ENCODE measurements around the gene IL4R. TPM values are rescaled to one million over a fixed set of nuclear protein-coding genes. Genes with fewer than 3 reads are reported as not detected.

IL4R gene
- total RNA-seq, 1 experiment from 2014 or later, result 28.6 TPM

DNA sequence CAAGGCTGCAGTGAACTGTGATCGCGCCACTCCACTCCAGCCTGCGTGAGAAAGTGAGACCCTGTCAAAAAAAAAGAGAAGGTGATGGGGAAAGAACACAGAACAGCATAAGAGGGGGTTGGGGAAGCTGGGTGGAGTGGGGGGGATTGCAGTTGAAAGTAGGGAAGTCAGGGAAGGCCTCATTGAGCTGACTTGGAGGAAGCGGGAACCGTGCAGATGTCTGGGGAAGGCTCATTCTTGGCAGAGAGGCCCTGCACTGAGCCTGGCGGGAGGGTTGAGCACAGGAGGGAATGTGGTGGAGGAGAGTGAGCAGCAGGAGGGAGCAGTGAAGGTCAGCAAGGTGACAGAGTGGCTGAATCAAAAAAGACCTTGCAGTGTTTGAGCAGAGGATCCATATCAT lies 26.9 kb downstream of the IL4R start:
- Histone ChIP-seq H2BK120ac (ENCODE audit: low read depth, low read length, poor library complexity, severe bottlenecking) (no peak overlapping the region), H4K5ac (ENCODE audit: insufficient read length, low read depth, low read length) (no peak overlapping the region), H3K9ac (ENCODE audit: extremely low read depth, insufficient read length, low read length) (no peak overlapping the region), H3K18ac (ENCODE audit: insufficient read length, low read depth, low read length) (no peak overlapping the region), H3K79me2 (ENCODE audit: insufficient read depth, low read length) (no peaks in the 10 kb centered on the region), H4K91ac (ENCODE audit: insufficient read length, low read depth, low read length) (no peak overlapping the region), H4K20me1 (ENCODE audit: control insufficient read depth, insufficient read depth, insufficient read length) (no peaks in the 10 kb centered on the region), H3T11ph (ENCODE audit: low read length) (no peak overlapping the region), H2BK20ac (ENCODE audit: low read depth, low read length, poor library complexity, severe bottlenecking) (no peak overlapping the region), H3K56ac (ENCODE audit: insufficient read length, low read depth, low read length) (no peak overlapping the region), H2AK5ac (ENCODE audit: insufficient read length, low read length) (no peak overlapping the region), H2BK15ac (ENCODE audit: low read depth, low read length) (no peak overlapping the region), H3K4me1 (ENCODE audit: insufficient read depth, low read length) (no peaks in the 10 kb centered on the region), H3K9me3 (ENCODE audit: control insufficient read depth, low read depth, low read length) (no peaks in the 10 kb centered on the region), H3K4me2 (ENCODE audit: insufficient read depth, insufficient read length, low read length) (no peak overlapping the region), H2BK12ac (ENCODE audit: insufficient read length, low read depth, low read length) (no peak overlapping the region), H4K8ac (replicated peaks; ENCODE audit: insufficient read length, low read depth, low read length) (no peak overlapping the region), H3K27me3 (ENCODE audit: insufficient read depth, low read length) (no peaks in the 10 kb centered on the region), H3K79me1 (ENCODE audit: insufficient read depth, low read depth, low read length, poor library complexity, severe bottlenecking) (no peaks in the 10 kb centered on the region), H2BK5ac (ENCODE audit: insufficient read length, low read length) (no peak overlapping the region), H3K27ac (ENCODE audit: insufficient read length, low read depth, low read length) (no peak overlapping the region), H3K23me2 (ENCODE audit: insufficient read length, low read depth, low read length, poor library complexity, severe bottlenecking) (no peaks in the 10 kb centered on the region), H2AFZ (ENCODE audit: low read length) (no peak overlapping the region), H3K23ac (ENCODE audit: insufficient read length, low read depth, low read length) (no peak overlapping the region), H3K14ac (ENCODE audit: insufficient read depth, low read length) (no peak overlapping the region), H3K4ac (ENCODE audit: low read depth, low read length) (no peak overlapping the region)
- no peak for DNase-seq
- H3K4me1 Mint-ChIP-seq, result peaks cover 0 to 2% of the 10 kb centered on the region in 2 experiments; a peak in 1 of 4 replicates
- H3K4me3 Mint-ChIP-seq, result no peak overlapping the region
- peak overlapping the region in 1 of 3 experiments; percentile 76; a peak in 2 of 7 replicates for H3K27ac Mint-ChIP-seq
- peaks cover 4 to 6% of the 10 kb centered on the region in 2 experiments; a peak in 3 of 5 replicates for H3K9me3 Mint-ChIP-seq
- peaks cover 2% of the 10 kb centered on the region; the same call in 1 of the 2 replicates for H3K27me3 Mint-ChIP-seq (ENCODE audit: low read depth)
- TF ChIP-seq, protein P1, sequence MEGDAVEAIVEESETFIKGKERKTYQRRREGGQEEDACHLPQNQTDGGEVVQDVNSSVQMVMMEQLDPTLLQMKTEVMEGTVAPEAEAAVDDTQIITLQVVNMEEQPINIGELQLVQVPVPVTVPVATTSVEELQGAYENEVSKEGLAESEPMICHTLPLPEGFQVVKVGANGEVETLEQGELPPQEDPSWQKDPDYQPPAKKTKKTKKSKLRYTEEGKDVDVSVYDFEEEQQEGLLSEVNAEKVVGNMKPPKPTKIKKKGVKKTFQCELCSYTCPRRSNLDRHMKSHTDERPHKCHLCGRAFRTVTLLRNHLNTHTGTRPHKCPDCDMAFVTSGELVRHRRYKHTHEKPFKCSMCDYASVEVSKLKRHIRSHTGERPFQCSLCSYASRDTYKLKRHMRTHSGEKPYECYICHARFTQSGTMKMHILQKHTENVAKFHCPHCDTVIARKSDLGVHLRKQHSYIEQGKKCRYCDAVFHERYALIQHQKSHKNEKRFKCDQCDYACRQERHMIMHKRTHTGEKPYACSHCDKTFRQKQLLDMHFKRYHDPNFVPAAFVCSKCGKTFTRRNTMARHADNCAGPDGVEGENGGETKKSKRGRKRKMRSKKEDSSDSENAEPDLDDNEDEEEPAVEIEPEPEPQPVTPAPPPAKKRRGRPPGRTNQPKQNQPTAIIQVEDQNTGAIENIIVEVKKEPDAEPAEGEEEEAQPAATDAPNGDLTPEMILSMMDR (conservative IDR thresholded peaks at IDR 0.05), result no peak
- peaks cover 32 to 47% (median 37%) of the 10 kb centered on the region in 3 experiments for H3K36me3 Mint-ChIP-seq (ENCODE audit: insufficient read depth in 1 of 3, low read depth in 3 of 3)
- WGBS (ENCODE audit: extremely low coverage, insufficient read length, low lambda C conversion rate), result no CpG with 5 or more reads among the region's 6 CpGs
